Measurements from ENCODE around the gene DDOST. TPM values are rescaled to one million over a fixed set of nuclear protein-coding genes. Genes with fewer than 3 reads are reported as not detected.
A peak's percentile ranks its signal among the peaks of the same experiment; 100 is the strongest.

The DDOST gene
- total RNA-seq, 4 donors from 2014 or later: 70.3 to 157 (median 105) TPM

DNA sequence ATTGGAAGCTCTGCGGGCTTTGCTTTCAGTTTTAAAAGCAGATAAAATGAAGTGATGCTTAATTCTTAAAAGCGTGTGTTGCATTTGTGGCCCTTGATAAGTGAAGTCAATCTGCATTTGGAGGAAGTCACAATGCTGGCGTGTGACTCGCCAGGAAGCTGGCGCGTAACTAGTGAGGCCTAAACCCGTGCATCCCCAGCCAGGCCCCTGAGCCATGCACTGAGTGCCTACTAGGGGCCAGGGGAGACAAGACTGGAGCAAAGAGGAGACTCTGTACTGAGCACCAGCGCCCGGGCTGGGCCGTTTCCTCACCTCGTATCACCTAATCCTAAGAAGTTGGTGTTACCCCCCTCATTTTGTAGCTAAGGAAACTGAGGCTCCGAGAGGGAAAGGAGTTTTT is 4.6 kb upstream of the DDOST start:
- intact Hi-C loops (cut with DNase I; ENCODE audit: low total_unique reads) (no loop called here), in situ Hi-C loops (cut with MboI; ENCODE audit: low pct_ligation_motif_present in 1 of 4, low pct_unique_long_range_greater_than_20kb in 1 of 4, low sequenced_read_pairs in 3 of 4) (no loop called here)
- H3K9me3 ChIP-seq: no peaks in the 10 kb centered on the region
- H3K4me3 ChIP-seq: no peak overlapping the region
- TF ChIP-seq, protein P1, sequence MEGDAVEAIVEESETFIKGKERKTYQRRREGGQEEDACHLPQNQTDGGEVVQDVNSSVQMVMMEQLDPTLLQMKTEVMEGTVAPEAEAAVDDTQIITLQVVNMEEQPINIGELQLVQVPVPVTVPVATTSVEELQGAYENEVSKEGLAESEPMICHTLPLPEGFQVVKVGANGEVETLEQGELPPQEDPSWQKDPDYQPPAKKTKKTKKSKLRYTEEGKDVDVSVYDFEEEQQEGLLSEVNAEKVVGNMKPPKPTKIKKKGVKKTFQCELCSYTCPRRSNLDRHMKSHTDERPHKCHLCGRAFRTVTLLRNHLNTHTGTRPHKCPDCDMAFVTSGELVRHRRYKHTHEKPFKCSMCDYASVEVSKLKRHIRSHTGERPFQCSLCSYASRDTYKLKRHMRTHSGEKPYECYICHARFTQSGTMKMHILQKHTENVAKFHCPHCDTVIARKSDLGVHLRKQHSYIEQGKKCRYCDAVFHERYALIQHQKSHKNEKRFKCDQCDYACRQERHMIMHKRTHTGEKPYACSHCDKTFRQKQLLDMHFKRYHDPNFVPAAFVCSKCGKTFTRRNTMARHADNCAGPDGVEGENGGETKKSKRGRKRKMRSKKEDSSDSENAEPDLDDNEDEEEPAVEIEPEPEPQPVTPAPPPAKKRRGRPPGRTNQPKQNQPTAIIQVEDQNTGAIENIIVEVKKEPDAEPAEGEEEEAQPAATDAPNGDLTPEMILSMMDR (IDR thresholded peaks at IDR 0.05): no peak
- TF ChIP-seq POLR2AphosphoS5 (IDR thresholded peaks at IDR 0.05) (no peak), EP300 (IDR thresholded peaks at IDR 0.05; ENCODE audit: low read depth) (no peak), POLR2A (IDR thresholded peaks at IDR 0.05) (no peak)
- H3K27ac ChIP-seq: no peak overlapping the region
- 57 to 73% methylated on average over 2 to 12 of the region's 12 CpGs for WGBS, 2 donors (ENCODE audit: low coverage in 1 of 2)
- H3K27me3 ChIP-seq: no peaks in the 10 kb centered on the region
- H3K4me1 ChIP-seq: peaks cover 0 to 6% (median 4%) of the 10 kb centered on the region in 4 donors
- H3K36me3 ChIP-seq: no peaks in the 10 kb centered on the region
- DNase-seq: no peak

- Histone ChIP-seq H3K9me3 (no peaks in the 10 kb centered on the region), H3K4me1 (peaks cover 11 to 21% (median 18%) of the 10 kb centered on the region in 4 donors), H3K27ac (no peak overlapping the region), H3K4me3 (no peak overlapping the region), H3K36me3 (no peaks in the 10 kb centered on the region), H3K27me3 (no peaks in the 10 kb centered on the region)
- in situ Hi-C loops (cut with MboI; ENCODE audit: low pct_ligation_motif_present in 1 of 4, low pct_unique_long_range_greater_than_20kb in 1 of 4, low sequenced_read_pairs in 3 of 4) (no loop called here), intact Hi-C loops (cut with DNase I; ENCODE audit: low total_unique reads) (no loop called here)
- 81 to 100% methylated on average over 1 to 12 of the region's 12 CpGs for WGBS, 2 donors (ENCODE audit: low coverage in 1 of 2)
- TF ChIP-seq, protein P1 (IDR thresholded peaks at IDR 0.05): no peak
- TF ChIP-seq POLR2A (IDR thresholded peaks at IDR 0.05): no peak
- no peak for DNase-seq
These were observed 3.0 kb upstream of the DDOST start for GRCh38 chr1:20663969-20664715.

GRCh38 chr1:20663365-20663764 is 2.2 kb upstream of the DDOST start:
- Histone ChIP-seq H3K4me1 (peaks cover 11 to 22% (median 19%) of the 10 kb centered on the region in 4 donors), H3K27me3 (no peaks in the 10 kb centered on the region), H3K9me3 (no peaks in the 10 kb centered on the region), H3K36me3 (no peaks in the 10 kb centered on the region), H3K27ac (no peak overlapping the region), H3K4me3 (no peak overlapping the region)
- intact Hi-C loops (cut with DNase I; ENCODE audit: low total_unique reads): no loop called here
- TF ChIP-seq EP300 (IDR thresholded peaks at IDR 0.05; ENCODE audit: low read depth): no peak
- no peak for TF ChIP-seq POLR2A (IDR thresholded peaks at IDR 0.05)
- no peak for TF ChIP-seq POLR2AphosphoS5 (IDR thresholded peaks at IDR 0.05)
- TF ChIP-seq, protein P1 (IDR thresholded peaks at IDR 0.05): no peak
- 100% methylated on average over 1 of the region's 1 CpG; no CpG with 5 or more reads in 1 of the 2 donors for WGBS, 2 donors (ENCODE audit: low coverage in 1 of 2)
- in situ Hi-C loops (cut with MboI; ENCODE audit: low pct_ligation_motif_present in 1 of 4, low pct_unique_long_range_greater_than_20kb in 1 of 4, low sequenced_read_pairs in 3 of 4): no loop called here
- DNase-seq: no peak

- peaks cover 0 to 7% (median 0%) of the 10 kb centered on the region in 4 donors for H3K36me3 ChIP-seq
- no peak for DNase-seq
- WGBS, 2 donors (ENCODE audit: low coverage in 1 of 2): 0 to 70% methylated on average over 2 to 7 of the region's 7 CpGs
- in situ Hi-C loops (cut with MboI; ENCODE audit: low pct_ligation_motif_present in 1 of 4, low pct_unique_long_range_greater_than_20kb in 1 of 4, low sequenced_read_pairs in 3 of 4): no loop called here
- H3K4me1 ChIP-seq: peaks cover 11 to 22% (median 19%) of the 10 kb centered on the region in 4 donors
- TF ChIP-seq POLR2AphosphoS5 (IDR thresholded peaks at IDR 0.05) (no peak), POLR2A (IDR thresholded peaks at IDR 0.05) (no peak), EP300 (IDR thresholded peaks at IDR 0.05; ENCODE audit: low read depth) (no peak)
- TF ChIP-seq, protein P1 (IDR thresholded peaks at IDR 0.05): no peak
- peak overlapping the region in 3 of 4 donors; percentile 75 to 99 (median 95) for H3K4me3 ChIP-seq
- no peaks in the 10 kb centered on the region for H3K9me3 ChIP-seq
- intact Hi-C loops (cut with DNase I; ENCODE audit: low total_unique reads): no loop called here
- no peaks in the 10 kb centered on the region for H3K27me3 ChIP-seq
- peak overlapping the region; percentile 82 to 91 (median 84) for H3K27ac ChIP-seq
These were observed 924 bp upstream of the DDOST start for GRCh38 chr1:20662110-20662475.

Measured in transverse colon (tissue), 4 donors.